Airway epithelial cell (primary cell): ENCODE data around the gene SPIN2B. TPM values are rescaled to one million over a fixed set of nuclear protein-coding genes. Genes with fewer than 3 reads are reported as not detected.

ENCODE experiments used
- total RNA-seq: library from RNA; depleted of rRNA; stranded (reverse); fragments of >200 nt; gene quantifications from 2 replicates; pipeline ENCODE4 v1.2.3, GENCODE V29; 2015

Gene SPIN2B
- total RNA-seq: 4.2 and 4.7 TPM in 2 replicates

GRCh38 chrX:57121162-57121755, at the start of gene SPIN2B:
Gene SPIN2B, minus strand, starts transcription at chrX:57121548.

GRCh38 chrX:57137073-57137472, 15.7 kb upstream of the SPIN2B start, which contains the start of gene SPIN2A:
Gene SPIN2A, minus strand, starts transcription at chrX:57137397. Its CDS starts 800 bp downstream, at chrX:57136597.

Other genes starting within 250 kb of the SPIN2B start
- 2.5 and 2.6 TPM in 2 replicates for gene SPIN3, start 126.0 kb downstream of the SPIN2B start, total RNA-seq
- gene SPIN2A, start 15.8 kb upstream of the SPIN2B start, total RNA-seq: 0.07 TPM in 1 of 2 replicates, not detected in the other
- 1.6 and 6.6 TPM in 2 replicates for gene FAAH2, start 165.2 kb upstream of the SPIN2B start, total RNA-seq